NCI-H1417 treated with DMSO at 0.1 percent for 48 hours (cell line): Measurements from ENCODE around the gene BCAR3.
"Not testable (repeated sequence)": the region's sequence is repeated elsewhere in the genome, so short reads cannot be mapped to it uniquely, and the experiment has no call there.

ENCODE experiments used
- DNase-seq: peaks from one replicate; lab custom pipeline; 2025; lab: John Stamatoyannopoulos, UW

The BCAR3 gene

GRCh38 chr1:93668951-93669350, 12.7 kb downstream of the BCAR3 start:
- DNase-seq: no peak

- no peak for DNase-seq
These were observed 13.5 kb downstream of the BCAR3 start for GRCh38 chr1:93668121-93668520.

GRCh38 chr1:93667642-93668041, 14.0 kb downstream of the BCAR3 start:
- DNase-seq: no peak

- no peak for DNase-seq
These were observed 14.8 kb downstream of the BCAR3 start for GRCh38 chr1:93666613-93667384.

GRCh38 chr1:93665015-93665414, 16.6 kb downstream of the BCAR3 start:
- no peak for DNase-seq

GRCh38 chr1:93663208-93663614, 18.4 kb downstream of the BCAR3 start:
- no peak for DNase-seq

- no peak for DNase-seq
These were observed 19.0 kb downstream of the BCAR3 start for GRCh38 chr1:93662481-93663207.

- DNase-seq: no peak
These were observed 19.7 kb downstream of the BCAR3 start for GRCh38 chr1:93661829-93662474.

- DNase-seq: not testable (repeated sequence)
These were observed 20.3 kb downstream of the BCAR3 start for GRCh38 chr1:93661341-93661740.

GRCh38 chr1:93659822-93660503, 21.7 kb downstream of the BCAR3 start:
- DNase-seq: no peak

GRCh38 chr1:93658188-93658587, 23.4 kb downstream of the BCAR3 start:
- no peak for DNase-seq

- DNase-seq: no peak
These were observed 25.1 kb downstream of the BCAR3 start for GRCh38 chr1:93656491-93656890.

GRCh38 chr1:93653656-93654055, 28.0 kb downstream of the BCAR3 start:
- DNase-seq: no peak

- DNase-seq: no peak
These were observed 29.2 kb downstream of the BCAR3 start for GRCh38 chr1:93652323-93652949.

GRCh38 chr1:93651695-93652094, 29.9 kb downstream of the BCAR3 start:
- DNase-seq: no peak

GRCh38 chr1:93650159-93650558, 31.5 kb downstream of the BCAR3 start:
- DNase-seq: not testable (repeated sequence)

GRCh38 chr1:93649231-93649630, 32.4 kb downstream of the BCAR3 start:
- no peak for DNase-seq

- no peak for DNase-seq
These were observed 33.0 kb downstream of the BCAR3 start for GRCh38 chr1:93648656-93649055.

GRCh38 chr1:93641527-93641926, 40.1 kb downstream of the BCAR3 start:
- DNase-seq: no peak

- DNase-seq: no peak
These were observed 40.8 kb downstream of the BCAR3 start for GRCh38 chr1:93640656-93641440.

GRCh38 chr1:93638981-93639380, 42.7 kb downstream of the BCAR3 start:
- DNase-seq: peak; percentile 26
